GM19395 (cell line): ENCODE measurements around the gene NKX2-4.

ENCODE experiments used
- ATAC-seq: cut with Tn5 transposase; IDR thresholded peaks from one replicate; pipeline ENCODE4 v1.9.1; 2021; ENCODE audit warnings: mild to moderate bottlenecking, moderate library complexity; ENCODE audit not compliant: unreplicated experiment

NKX2-4 gene

DNA sequence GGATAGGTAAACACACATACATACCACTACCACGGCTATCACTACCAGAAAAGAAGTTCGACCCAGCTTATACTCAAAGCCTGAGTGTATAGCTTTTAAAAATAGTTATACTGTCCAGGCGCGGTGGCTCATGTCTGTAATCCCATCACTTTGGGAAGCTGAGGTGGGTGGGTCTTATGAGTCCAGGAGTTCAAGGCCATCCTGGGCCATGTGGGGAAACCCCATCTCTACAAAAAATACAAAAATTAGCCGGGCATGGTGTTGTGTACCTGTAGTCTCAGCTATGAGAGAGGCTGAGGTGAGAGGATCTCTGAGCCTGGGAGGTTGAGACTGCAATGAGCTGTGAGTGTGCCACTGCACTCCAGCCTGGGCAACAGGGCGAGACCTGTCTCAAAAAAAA lies 32.9 kb downstream of the NKX2-4 start:
- no peak for ATAC-seq

DNA sequence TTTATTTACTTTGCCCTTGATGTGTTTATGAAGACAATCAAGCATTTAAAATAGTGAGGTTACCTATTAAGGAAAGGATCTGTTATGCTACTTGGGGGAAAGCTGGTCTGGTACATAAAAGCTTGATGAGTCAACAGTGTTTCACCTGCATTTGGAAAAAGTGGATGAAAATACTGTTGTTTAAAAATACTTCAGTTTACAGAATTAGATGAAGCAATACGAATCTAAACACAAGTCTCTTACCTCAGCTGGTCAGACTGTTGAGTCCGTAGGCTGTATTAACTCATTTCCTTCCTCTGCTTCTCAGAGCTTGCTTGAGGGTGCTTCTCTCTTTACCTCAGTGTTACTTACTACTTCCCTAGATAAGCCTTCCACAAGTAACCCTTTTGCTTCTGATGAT lies 36.1 kb downstream of the NKX2-4 start:
- no peak for ATAC-seq

DNA sequence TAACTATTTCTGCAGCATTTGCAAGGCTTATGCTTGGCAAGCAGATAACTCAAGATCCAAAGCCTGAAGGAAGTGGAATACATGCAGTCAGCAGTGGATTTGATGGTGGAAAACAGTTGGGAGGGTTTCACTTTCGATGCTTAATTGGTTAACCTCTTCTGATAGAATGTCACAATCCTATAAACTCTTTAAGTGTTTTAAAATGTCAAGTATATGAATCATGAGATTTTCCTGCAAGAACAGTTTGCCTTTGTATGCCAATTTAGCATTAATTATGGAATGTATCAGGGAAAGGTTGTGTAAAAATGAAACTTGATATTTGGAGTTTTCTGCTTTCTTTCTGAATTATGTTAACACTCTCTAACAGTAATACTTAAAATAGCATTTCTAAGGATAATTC lies 36.6 kb downstream of the NKX2-4 start:
- ATAC-seq = no peak

DNA sequence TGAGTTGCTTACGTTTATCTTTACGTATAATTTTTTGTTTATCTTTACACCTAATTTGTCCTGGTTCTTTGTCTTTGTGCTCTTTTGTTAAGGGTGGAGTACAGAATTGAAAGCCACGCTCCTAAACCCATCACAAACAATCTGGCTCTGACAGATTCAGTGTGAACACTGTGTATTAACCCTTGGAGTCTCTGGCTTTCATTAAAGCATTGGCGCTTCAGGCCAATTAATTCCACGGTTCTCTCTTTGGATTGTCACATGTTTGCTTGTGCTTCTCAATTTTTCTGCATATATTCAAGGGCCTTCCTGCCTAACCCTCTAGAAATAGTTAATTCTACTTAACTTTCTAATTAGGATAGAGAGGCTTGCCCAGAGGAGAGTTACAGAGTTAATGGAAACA lies 38.6 kb downstream of the NKX2-4 start:
- no peak for ATAC-seq

DNA sequence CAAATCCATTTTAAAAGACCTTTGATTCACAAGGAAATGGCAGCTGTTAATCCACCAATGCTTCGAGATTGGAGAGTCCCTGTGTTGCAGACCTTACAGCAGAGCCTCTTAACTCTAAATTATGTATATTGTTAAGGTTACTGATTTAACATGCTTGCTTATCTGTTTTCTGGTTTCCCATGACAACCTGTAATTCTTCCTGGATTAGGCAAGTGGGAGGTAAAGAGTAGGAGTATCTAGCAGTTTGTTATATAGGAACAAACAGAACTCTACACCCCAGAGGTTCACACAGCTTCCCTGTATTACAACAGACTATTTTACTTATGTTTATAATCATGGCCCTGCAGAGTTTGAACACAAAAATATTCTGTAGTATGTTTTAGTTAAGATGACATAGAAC lies 39.5 kb downstream of the NKX2-4 start:
- ATAC-seq = no peak

DNA sequence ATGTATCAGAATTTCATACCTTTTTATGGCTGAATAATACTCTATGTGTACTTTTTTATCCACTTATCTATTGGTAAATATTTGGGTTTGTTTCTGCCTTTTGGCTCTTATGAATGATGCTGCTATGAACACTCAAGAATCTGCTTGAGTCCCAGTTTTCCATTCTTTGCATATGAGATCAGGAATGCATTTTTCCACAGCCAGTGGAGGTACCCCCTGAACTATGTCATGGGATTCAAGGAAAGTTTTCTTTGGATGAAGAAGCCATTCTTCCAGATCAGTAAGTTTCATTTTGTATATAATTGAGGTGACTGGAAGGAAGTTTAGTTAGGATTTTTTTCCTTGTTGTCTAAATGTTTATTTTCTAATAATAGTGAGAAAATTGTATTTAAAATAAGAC lies 40.9 kb downstream of the NKX2-4 start:
- no peak for ATAC-seq

DNA sequence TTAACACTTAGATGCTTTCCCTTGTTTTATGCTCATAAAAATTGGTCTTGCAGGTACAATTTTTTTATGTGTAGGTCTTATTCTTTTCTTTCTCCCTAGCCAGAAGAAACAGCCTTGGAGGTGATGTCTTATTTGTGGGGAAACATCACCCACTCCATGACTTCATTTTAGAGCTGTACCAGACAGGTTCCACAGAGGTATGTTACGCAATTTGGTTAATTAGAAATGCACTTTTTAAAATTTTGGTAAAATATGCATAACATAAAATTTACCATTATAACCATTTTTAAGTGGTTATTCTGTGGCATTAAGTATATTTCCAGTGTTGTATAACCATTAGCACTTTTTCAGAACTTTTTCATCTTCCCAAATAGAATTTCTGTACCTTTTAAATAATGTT lies 41.3 kb downstream of the NKX2-4 start:
- no peak for ATAC-seq

DNA sequence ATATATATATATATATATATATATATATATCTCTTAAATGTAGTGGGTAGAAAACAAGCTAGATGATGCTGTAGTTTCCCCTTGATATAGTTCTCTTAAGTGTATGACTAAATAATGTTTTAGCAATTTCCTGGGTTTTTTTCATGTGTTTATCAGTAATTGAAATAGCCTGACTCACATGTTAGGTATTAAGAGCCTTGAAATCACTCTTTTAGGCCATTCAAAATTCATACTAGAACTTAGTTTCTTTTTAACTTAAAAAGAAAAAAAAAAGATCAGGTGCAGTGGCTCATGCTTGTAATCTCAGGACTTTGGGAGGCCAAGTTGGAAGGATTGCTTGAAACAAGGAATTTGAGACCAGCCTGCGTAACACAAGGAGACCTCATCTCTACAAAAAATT lies 44.1 kb downstream of the NKX2-4 start:
- no peak for ATAC-seq

DNA sequence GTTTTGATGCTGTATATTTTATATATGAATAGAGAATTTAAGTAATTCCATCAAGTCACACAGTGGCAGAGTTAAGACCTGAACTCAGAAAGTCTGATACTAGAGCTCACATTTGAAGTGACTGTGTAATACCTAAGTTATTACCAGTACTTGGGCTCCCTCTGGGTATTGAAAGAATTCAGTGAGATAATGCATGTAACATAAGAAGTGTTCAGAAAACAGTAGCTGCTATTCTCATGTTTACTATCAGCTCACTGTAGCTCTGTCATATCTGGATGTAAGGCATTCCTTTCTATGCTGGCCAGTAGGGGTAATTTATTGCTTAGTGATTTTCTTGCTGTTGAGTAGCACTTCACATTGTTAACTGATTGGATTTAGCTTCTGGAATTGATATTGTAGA lies 44.6 kb downstream of the NKX2-4 start:
- no peak for ATAC-seq
